CD4-positive, alpha-beta T cell (primary cell): ENCODE data around the gene PGLYRP4. TPM values are rescaled to one million over a fixed set of nuclear protein-coding genes. Genes with fewer than 3 reads are reported as not detected.

Experiments
- ATAC-seq: fragments of 200-7000 bp; cut with Tn5 transposase; one replicate; pipeline ENCODE4 v1.10.0; 2022; ENCODE audit warnings: mild to moderate bottlenecking; ENCODE audit not compliant: poor library complexity
- CTCF ChIA-PET: fragments of 350-600 bp; sonication (Branson Sonifier 250); formaldehyde crosslinking; loops from one replicate; lab custom pipeline; 2021; ENCODE audit warnings: antibody characterized with exemption, inconsistent platforms; lab: Charles Lee
- POLR2A ChIA-PET: fragments of 350-600 bp; sonication (Branson Sonifier 250); formaldehyde crosslinking; loops from one replicate; lab custom pipeline; 2021; ENCODE audit warnings: antibody characterized with exemption, inconsistent platforms; lab: Charles Lee
- DNase-seq, 14 experiments: peaks; one replicate each; pipeline ENCODE4 v3.0.0-alpha.2; 2013 to 2020; ENCODE audit warnings: mixed read lengths in 2 of 14
- H3K27ac ChIP-seq, 2 donors: one replicate each; pipeline versions ENCODE4 v1.5.1 to v1.7.0; 2013; ENCODE audit warnings: low read length in 2 of 2, low read depth in 1 of 2, mild to moderate bottlenecking in 1 of 2
- H3K27me3 ChIP-seq, 2 experiments: 1 replicate in 1 of 2; 2 replicates in 1 of 2; pipeline versions ENCODE4 v1.6.1 to v1.7.0; 2013; ENCODE audit warnings: low read length in 2 of 2, control low read depth in 1 of 2, mild to moderate bottlenecking in 1 of 2, moderate library complexity in 1 of 2; ENCODE audit not compliant: insufficient read depth in 2 of 2, control insufficient read depth in 1 of 2
- H3K36me3 ChIP-seq: one replicate; pipeline ENCODE4 v1.6.1; 2013; ENCODE audit warnings: low read length, control low read depth; ENCODE audit not compliant: insufficient read depth
- H3K4me1 ChIP-seq: one replicate; pipeline ENCODE4 v1.6.1; 2013; ENCODE audit warnings: low read length, control low read depth; ENCODE audit not compliant: insufficient read depth
- H3K4me3 ChIP-seq: one replicate; pipeline ENCODE4 v1.5.1; 2013; ENCODE audit warnings: mild to moderate bottlenecking, low read length, moderate library complexity
- H3K9me3 ChIP-seq, 2 experiments: 1 replicate in 1 of 2; 2 replicates in 1 of 2; pipeline versions ENCODE4 v1.6.1 to v1.7.0; 2013; ENCODE audit warnings: low read length in 2 of 2, mild to moderate bottlenecking in 2 of 2, control low read depth in 1 of 2, moderate library complexity in 1 of 2; ENCODE audit not compliant: control insufficient read depth in 1 of 2, insufficient read depth in 1 of 2
- H3K27ac Mint-ChIP-seq: one replicate; pipeline ENCODE4 v1.8.0; 2020; ENCODE audit warnings: mixed read lengths
- H3K27me3 Mint-ChIP-seq: one replicate; pipeline ENCODE4 v1.8.0; 2021; ENCODE audit warnings: mixed read lengths
- H3K36me3 Mint-ChIP-seq: one replicate; pipeline ENCODE4 v1.8.0; 2021; ENCODE audit warnings: low read depth, mixed read lengths
- H3K4me1 Mint-ChIP-seq: one replicate; pipeline ENCODE4 v1.8.0; 2021; ENCODE audit warnings: low read depth, mixed read lengths
- H3K4me3 Mint-ChIP-seq: one replicate; pipeline ENCODE4 v1.8.0; 2020; ENCODE audit warnings: mild to moderate bottlenecking, mixed read lengths
- H3K9me3 Mint-ChIP-seq: one replicate; pipeline ENCODE4 v1.8.0; 2020; ENCODE audit warnings: mixed read lengths
- intact Hi-C, 2 experiments: fragments of 100-400 bp; cut with DNase I in 1 of 2; cut with micrococcal nuclease in 1 of 2; formaldehyde crosslinking; loops; one replicate each; pipeline versions ENCODE4 v1.15.1 to v1.9.0; 2023 to 2025; cut with DNase I, micrococcal nuclease
- total RNA-seq, 174 experiments: library from RNA in 2 of 174; stranded (reverse) in 2 of 174; gene quantifications; one replicate each; pipeline ENCODE4 v1.2.3 and lab custom pipeline; 2021 to 2026
- TF ChIP-seq, protein P1 (sequence below): fragments of 200-600 bp; IDR thresholded peaks from one replicate; pipeline ENCODE4 v1.8.0; 2022; ENCODE audit warnings: antibody characterized with exemption, mild to moderate bottlenecking

Gene PGLYRP4
- total RNA-seq, 2 experiments from 2014 or later = not detected

GRCh38 chr1:153313288-153313687, 35.4 kb downstream of the PGLYRP4 start:
- Mint-ChIP-seq H3K9me3 (peaks cover 2% of the 10 kb centered on the region), H3K27me3 (peaks cover 40% of the 10 kb centered on the region), H3K4me3 (no peak overlapping the region), H3K4me1 (no peaks in the 10 kb centered on the region), H3K27ac (no peak overlapping the region), H3K36me3 (no peaks in the 10 kb centered on the region)
- intact Hi-C loops = no loop called here
- CTCF ChIA-PET = no interaction called here
- no peaks in the 10 kb centered on the region for H3K9me3 ChIP-seq
- no peaks in the 10 kb centered on the region for H3K4me1 ChIP-seq
- no peaks in the 10 kb centered on the region for H3K36me3 ChIP-seq
- DNase-seq (no peak), ATAC-seq (no peak)
- POLR2A ChIA-PET = no interaction called here
- H3K27ac ChIP-seq = no peak overlapping the region
- H3K27me3 ChIP-seq = peaks cover 4% of the 10 kb centered on the region in 2 experiments
- TF ChIP-seq, protein P1, sequence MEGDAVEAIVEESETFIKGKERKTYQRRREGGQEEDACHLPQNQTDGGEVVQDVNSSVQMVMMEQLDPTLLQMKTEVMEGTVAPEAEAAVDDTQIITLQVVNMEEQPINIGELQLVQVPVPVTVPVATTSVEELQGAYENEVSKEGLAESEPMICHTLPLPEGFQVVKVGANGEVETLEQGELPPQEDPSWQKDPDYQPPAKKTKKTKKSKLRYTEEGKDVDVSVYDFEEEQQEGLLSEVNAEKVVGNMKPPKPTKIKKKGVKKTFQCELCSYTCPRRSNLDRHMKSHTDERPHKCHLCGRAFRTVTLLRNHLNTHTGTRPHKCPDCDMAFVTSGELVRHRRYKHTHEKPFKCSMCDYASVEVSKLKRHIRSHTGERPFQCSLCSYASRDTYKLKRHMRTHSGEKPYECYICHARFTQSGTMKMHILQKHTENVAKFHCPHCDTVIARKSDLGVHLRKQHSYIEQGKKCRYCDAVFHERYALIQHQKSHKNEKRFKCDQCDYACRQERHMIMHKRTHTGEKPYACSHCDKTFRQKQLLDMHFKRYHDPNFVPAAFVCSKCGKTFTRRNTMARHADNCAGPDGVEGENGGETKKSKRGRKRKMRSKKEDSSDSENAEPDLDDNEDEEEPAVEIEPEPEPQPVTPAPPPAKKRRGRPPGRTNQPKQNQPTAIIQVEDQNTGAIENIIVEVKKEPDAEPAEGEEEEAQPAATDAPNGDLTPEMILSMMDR = no peak
- H3K4me3 ChIP-seq = no peak overlapping the region

GRCh38 chr1:153312570-153313186, 36.0 kb downstream of the PGLYRP4 start, which contains the start of gene PGLYRP3:
TSS of gene PGLYRP3 (minus strand) at chr1:153312952. CDS start at chr1:153310665, 2,287 bp downstream.
- ATAC-seq (no peak), DNase-seq (no peak)
- H3K4me3 ChIP-seq = no peak within 1 kb of the TSS
- Mint-ChIP-seq H3K4me1 (no peaks in the 10 kb centered on the region), H3K4me3 (no peak within 1 kb of the TSS), H3K27me3 (peaks cover 35% of the 10 kb centered on the region), H3K9me3 (peaks cover 2% of the 10 kb centered on the region), H3K36me3 (no peaks in the 10 kb centered on the region), H3K27ac (no peak within 1 kb of the TSS)
- no peaks in the 10 kb centered on the region for H3K4me1 ChIP-seq
- H3K27me3 ChIP-seq = peaks cover 4% of the 10 kb centered on the region in 2 experiments
- CTCF ChIA-PET = no interaction called here
- no peak within 1 kb of the TSS for H3K27ac ChIP-seq
- no peaks in the 10 kb centered on the region for H3K36me3 ChIP-seq
- no peaks in the 10 kb centered on the region for H3K9me3 ChIP-seq
- POLR2A ChIA-PET = no interaction called here
- TF ChIP-seq, protein P1 = no peak
- intact Hi-C loops = no loop called here

DNA sequence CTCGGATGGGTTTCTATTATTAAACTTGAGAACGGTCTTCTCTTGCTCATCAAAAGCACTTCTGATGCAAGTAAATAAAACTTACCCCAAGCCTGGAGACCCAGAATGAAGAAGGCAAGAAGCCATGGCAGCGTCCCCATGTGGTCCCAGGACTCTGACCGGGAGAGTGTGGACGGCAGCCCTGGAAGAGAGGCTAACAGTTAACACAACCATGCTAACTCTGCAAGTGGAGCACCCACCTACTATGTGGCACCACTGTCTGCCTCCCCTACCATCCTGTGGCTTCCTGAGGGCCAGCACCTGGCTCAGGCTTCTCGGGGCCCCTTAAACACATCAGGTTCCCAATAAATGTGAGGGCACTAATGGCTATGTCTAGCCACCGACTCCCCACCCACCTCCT, 38.1 kb downstream of the PGLYRP4 start:
- POLR2A ChIA-PET = no interaction called here
- H3K36me3 Mint-ChIP-seq = no peaks in the 10 kb centered on the region

More for the DNA sequence above, 38.1 kb downstream of the PGLYRP4 start:
- DNase-seq (no peak), ATAC-seq (no peak)
- Mint-ChIP-seq H3K27me3 (peaks cover 22% of the 10 kb centered on the region), H3K4me3 (no peak overlapping the region), H3K27ac (no peak overlapping the region), H3K4me1 (no peaks in the 10 kb centered on the region), H3K9me3 (peaks cover 2% of the 10 kb centered on the region)
- no peak overlapping the region for H3K27ac ChIP-seq
- H3K9me3 ChIP-seq = peaks cover 0 to 3% of the 10 kb centered on the region in 2 experiments
- H3K27me3 ChIP-seq = peaks cover 4 to 13% of the 10 kb centered on the region in 2 experiments
- intact Hi-C loops = no loop called here
- TF ChIP-seq, protein P1 = no peak
- no peaks in the 10 kb centered on the region for H3K4me1 ChIP-seq
- H3K4me3 ChIP-seq = no peak overlapping the region
- no peaks in the 10 kb centered on the region for H3K36me3 ChIP-seq
- CTCF ChIA-PET = no interaction called here
